OCI-LY7 (cell line): ENCODE measurements around the gene ANKFN1.

ENCODE experiments used
- EZH2phosphoT487 ChIP-seq: fragments of 200-600 bp; sonication (generic); IDR thresholded peaks from 2 replicates; pipeline ENCODE4 v1.6.1; 2018; ENCODE audit warnings: low read depth, borderline replicate concordance, mild to moderate bottlenecking, mixed run types, antibody characterized with exemption, low read length, moderate library complexity, mixed read lengths
- TF ChIP-seq, protein P1 (sequence below): fragments of 200-600 bp; sonication (generic); conservative IDR thresholded peaks from 2 replicates; pipeline ENCODE4 v1.5.1; 2014; ENCODE audit warnings: mild to moderate bottlenecking, antibody characterized with exemption, low read length, moderate library complexity, mixed read lengths

DNA sequence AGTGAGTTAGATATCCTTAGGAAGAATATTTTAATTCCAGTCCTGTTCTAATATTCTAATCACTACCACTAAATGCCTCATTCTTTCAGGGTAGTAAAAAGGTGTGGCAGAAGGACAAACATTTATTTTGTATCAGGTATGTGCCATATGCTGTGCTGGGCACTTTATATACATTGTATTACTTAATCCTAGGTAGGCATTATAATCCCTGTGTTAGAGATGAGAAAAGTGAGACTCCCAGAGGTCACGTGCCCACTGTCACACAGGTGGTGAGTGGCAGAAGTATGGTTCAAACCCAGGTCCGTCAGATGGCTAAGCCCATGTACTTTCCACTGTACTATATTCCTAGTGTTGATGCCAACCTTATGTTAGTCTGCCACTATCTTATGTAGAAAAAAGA lies 335.5 kb downstream of the ANKFN1 start:
- TF ChIP-seq, protein P1, sequence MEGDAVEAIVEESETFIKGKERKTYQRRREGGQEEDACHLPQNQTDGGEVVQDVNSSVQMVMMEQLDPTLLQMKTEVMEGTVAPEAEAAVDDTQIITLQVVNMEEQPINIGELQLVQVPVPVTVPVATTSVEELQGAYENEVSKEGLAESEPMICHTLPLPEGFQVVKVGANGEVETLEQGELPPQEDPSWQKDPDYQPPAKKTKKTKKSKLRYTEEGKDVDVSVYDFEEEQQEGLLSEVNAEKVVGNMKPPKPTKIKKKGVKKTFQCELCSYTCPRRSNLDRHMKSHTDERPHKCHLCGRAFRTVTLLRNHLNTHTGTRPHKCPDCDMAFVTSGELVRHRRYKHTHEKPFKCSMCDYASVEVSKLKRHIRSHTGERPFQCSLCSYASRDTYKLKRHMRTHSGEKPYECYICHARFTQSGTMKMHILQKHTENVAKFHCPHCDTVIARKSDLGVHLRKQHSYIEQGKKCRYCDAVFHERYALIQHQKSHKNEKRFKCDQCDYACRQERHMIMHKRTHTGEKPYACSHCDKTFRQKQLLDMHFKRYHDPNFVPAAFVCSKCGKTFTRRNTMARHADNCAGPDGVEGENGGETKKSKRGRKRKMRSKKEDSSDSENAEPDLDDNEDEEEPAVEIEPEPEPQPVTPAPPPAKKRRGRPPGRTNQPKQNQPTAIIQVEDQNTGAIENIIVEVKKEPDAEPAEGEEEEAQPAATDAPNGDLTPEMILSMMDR = no peak
- no peak for TF ChIP-seq EZH2phosphoT487
